ENCODE data around the gene SPACA7. TPM values are rescaled to one million over a fixed set of nuclear protein-coding genes. Genes with fewer than 3 reads are reported as not detected.
"Not testable (repeated sequence)": the region's sequence is repeated elsewhere in the genome, so short reads cannot be mapped to it uniquely, and the experiment has no call there.

Gene SPACA7
- total RNA-seq, 1 donor from 2014 or later = not detected

DNA sequence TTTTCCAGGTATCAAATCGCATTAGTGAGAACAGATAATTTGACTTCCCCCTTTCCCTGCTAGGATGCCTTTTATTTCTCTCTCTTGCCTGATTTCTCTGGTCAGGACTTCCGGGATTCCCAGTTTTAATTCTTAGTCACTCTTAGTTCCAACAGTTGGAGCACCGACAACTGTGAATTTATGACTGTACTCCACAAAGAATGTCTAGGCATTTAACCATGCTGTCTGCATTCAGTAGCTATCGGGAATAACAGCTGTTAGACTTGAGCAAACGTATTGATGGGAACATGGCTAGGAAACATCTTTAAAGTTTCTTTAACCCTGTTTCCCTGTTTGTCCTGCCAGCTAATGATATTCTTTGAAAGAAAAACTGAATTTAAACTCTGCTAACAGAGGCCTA lies 14.1 kb upstream of the SPACA7 start:
- no peak for DNase-seq
- no peaks in the 10 kb centered on the region for H3K4me1 Mint-ChIP-seq
- no peak overlapping the region for H3K4me3 Mint-ChIP-seq
- intact Hi-C loops (cut with micrococcal nuclease) = no loop called here
- H3K27ac Mint-ChIP-seq = no peak overlapping the region
- peaks cover 7% of the 10 kb centered on the region for H3K9me3 Mint-ChIP-seq
- H3K36me3 Mint-ChIP-seq (ENCODE audit: low read depth) = no peaks in the 10 kb centered on the region
- H3K27me3 Mint-ChIP-seq = no peaks in the 10 kb centered on the region

DNA sequence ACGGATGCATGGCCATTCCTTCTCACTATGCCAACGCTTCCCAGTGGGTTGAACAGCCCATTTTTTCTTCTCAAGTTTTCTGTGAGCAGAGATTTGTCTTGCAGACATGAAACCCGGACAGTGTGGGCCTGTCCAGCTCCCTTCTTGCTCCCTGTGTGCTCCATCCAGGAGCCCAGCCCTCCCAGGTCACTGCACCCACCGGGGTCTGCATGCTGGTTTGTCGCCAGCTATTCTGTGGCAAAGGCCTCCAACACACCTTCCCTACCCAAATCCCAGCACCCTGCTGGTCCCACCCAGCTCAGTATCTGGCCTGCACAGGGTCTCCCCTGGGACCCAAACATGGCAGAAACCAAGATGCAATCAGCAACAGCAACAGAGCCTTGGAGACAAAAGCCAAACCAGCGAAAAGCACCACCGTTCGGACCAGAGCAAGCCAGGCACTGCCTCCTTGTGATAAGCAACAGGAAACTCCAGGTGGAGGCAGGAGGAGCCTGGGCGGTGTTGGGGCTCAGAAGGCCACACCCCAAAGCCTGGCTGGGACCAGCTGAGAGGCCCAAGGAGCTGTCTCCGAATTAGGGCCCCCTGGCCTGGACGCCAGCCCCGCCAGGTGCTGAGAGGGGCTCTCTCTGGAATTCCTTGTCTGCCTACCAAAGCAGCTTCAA lies 12.2 kb upstream of the SPACA7 start:
- no peak for DNase-seq
- Mint-ChIP-seq H3K36me3 (ENCODE audit: low read depth) (no peaks in the 10 kb centered on the region), H3K4me1 (no peaks in the 10 kb centered on the region), H3K27me3 (no peaks in the 10 kb centered on the region), H3K27ac (no peak overlapping the region), H3K4me3 (no peak overlapping the region), H3K9me3 (no peaks in the 10 kb centered on the region)
- intact Hi-C loops (cut with micrococcal nuclease) = no loop called here

DNA sequence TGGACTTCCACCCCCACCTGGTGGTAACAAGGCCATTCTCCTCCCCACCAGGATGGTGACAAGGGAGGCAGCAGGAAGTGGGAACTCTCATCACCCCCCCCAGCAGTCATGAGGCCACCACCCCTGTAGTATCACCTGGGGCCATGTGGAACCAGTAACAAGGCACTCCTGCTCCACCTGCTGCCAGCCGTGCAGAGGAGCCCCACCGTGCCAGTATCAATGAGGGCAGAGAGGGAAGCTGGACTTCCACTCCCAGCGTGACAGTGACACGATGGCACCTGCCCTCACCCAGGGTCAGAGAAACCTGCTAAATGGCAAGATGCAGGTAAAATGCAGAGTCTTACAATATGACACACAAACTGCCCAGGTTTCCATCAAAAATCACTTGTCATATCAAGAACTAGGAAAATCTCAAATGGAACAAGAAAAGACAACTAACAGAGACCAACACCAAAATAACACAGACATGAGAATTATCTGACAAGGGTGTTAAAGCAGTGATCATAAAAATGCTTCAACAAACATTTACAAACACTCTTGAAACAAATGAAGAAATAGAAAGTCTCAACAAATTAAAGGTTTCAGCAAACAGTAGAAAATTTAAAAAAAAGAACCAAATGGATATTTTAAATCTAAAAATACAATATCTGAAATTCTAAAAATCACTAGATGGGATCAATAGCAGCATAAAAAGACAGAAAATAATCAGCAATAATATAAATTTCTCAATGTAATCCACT lies 9.1 kb upstream of the SPACA7 start:
- Mint-ChIP-seq H3K9me3 (no peaks in the 10 kb centered on the region), H3K36me3 (ENCODE audit: low read depth) (no peaks in the 10 kb centered on the region), H3K27ac (no peak overlapping the region), H3K4me3 (no peak overlapping the region), H3K27me3 (no peaks in the 10 kb centered on the region), H3K4me1 (no peaks in the 10 kb centered on the region)
- DNase-seq = no peak
- intact Hi-C loops (cut with micrococcal nuclease) = no loop called here

DNA sequence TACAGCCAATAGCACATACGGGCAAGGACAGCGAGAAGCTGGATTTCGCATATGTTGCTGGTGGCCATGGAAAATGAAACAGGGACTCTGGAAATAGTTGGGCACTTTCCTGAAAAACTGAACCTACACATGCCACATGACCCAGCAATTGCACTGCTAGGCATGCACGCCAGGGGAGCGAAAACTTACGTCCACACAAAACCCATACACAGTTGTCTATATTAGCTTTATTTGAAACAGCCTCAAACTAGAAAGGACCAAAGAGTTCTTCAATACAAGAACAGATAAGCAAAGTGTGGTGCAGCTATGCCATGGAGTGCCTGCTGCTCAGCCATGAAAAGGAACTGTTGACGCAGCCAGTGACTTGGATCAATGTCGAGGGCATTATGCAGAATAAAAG lies 7.3 kb upstream of the SPACA7 start:
- Mint-ChIP-seq H3K4me3 (no peak overlapping the region), H3K27me3 (no peaks in the 10 kb centered on the region), H3K27ac (no peak overlapping the region), H3K4me1 (no peaks in the 10 kb centered on the region), H3K36me3 (ENCODE audit: low read depth) (no peaks in the 10 kb centered on the region), H3K9me3 (no peaks in the 10 kb centered on the region)
- DNase-seq = no peak
- intact Hi-C loops (cut with micrococcal nuclease) = no loop called here

DNA sequence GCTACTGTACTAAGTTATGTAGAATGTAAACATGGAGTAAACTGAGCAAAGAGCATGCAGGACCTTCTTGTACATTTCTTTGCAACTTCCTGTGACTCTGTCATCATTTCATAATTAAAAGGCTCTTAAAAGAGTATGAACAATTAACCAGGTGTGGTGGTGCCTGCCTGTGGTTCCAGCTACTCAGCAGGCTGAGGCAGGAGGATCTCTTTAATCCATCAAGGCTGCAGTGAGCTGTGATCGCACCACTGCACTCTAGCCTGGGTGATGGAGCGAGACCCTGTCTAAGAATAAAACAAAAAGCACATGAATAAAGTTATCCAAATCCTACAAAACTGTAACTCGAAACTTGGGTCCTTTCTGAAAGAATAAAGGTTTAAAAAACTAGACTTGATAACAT lies 5.8 kb upstream of the SPACA7 start:
- intact Hi-C loops (cut with micrococcal nuclease) = no loop called here
- H3K27ac Mint-ChIP-seq = no peak overlapping the region
- no peaks in the 10 kb centered on the region for H3K36me3 Mint-ChIP-seq (ENCODE audit: low read depth)
- no peaks in the 10 kb centered on the region for H3K4me1 Mint-ChIP-seq
- no peaks in the 10 kb centered on the region for H3K27me3 Mint-ChIP-seq
- H3K4me3 Mint-ChIP-seq = no peak overlapping the region
- DNase-seq = no peak
- peaks cover 3% of the 10 kb centered on the region for H3K9me3 Mint-ChIP-seq

DNA sequence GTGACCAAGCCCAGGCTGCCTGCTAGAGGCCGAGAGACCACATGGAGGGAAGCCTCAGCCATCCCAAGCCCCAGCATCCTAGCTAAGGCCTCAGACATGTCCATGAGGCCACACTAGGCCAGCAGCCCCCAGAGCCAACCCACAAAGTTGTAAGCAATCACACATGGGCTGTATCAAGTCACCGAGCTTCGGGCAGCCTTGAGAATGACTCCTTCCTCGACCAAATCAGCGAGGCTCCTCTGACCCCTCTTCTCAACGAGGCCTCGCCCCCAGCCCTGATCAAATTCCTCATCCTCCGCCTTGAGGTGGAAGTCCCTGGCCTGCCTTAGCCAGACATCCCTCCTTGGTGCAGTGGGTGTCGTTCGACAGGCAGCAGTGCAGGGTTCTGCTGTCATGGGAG lies 1.9 kb upstream of the SPACA7 start:
- H3K27ac Mint-ChIP-seq = no peak overlapping the region
- peaks cover 6% of the 10 kb centered on the region for H3K9me3 Mint-ChIP-seq
- no peaks in the 10 kb centered on the region for H3K27me3 Mint-ChIP-seq
- H3K4me1 Mint-ChIP-seq = no peaks in the 10 kb centered on the region
- no peak for DNase-seq
- H3K36me3 Mint-ChIP-seq (ENCODE audit: low read depth) = no peaks in the 10 kb centered on the region
- intact Hi-C loops (cut with micrococcal nuclease) = no loop called here
- no peak overlapping the region for H3K4me3 Mint-ChIP-seq

DNA sequence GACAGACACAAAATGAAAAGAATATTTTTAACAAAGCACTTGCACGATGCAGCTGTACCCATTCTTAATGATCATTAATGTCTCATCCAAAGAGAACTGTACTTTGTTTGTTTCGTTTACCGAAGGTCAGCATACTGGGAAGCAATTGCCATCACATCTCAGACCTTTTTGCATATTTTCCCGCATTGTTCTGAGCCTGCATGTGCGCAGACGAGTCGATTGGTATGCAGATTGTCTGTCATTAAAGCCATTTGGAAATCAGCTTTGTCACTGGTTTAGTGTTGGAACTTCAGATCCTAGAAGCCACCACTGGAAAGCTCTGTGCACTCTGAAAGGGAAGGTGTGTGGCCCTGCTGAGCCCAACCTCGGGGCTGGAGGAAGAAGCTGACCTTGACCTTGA lies 15.6 kb downstream of the SPACA7 start:
- Mint-ChIP-seq H3K9me3 (no peaks in the 10 kb centered on the region), H3K27ac (no peak overlapping the region), H3K27me3 (no peaks in the 10 kb centered on the region), H3K4me3 (no peak overlapping the region), H3K36me3 (ENCODE audit: low read depth) (no peaks in the 10 kb centered on the region), H3K4me1 (no peaks in the 10 kb centered on the region)
- intact Hi-C loops (cut with micrococcal nuclease) = no loop called here
- no peak for DNase-seq

DNA sequence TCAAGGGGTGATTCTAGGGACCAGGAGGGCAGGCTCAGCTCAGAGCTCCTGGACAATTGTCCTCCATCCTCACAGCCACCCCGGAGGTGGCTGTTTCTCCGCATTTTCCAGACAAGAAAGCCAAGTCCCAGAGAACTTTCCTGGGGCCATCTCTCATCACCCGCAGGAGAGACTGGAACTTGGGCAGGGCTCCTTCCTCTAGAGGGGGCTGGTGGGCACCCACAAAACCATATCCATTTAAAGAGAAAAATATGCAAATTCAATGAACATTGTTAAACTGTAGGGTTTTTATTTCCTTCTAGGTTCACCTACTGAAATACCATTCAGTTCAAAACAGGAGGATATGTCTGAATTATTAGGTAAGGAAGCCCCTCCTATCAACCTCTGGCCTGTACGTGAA lies 16.6 kb downstream of the SPACA7 start:
- DNase-seq = no peak
- intact Hi-C loops (cut with micrococcal nuclease) = no loop called here
- Mint-ChIP-seq H3K36me3 (ENCODE audit: low read depth) (no peaks in the 10 kb centered on the region), H3K9me3 (no peaks in the 10 kb centered on the region), H3K4me3 (no peak overlapping the region), H3K4me1 (no peaks in the 10 kb centered on the region), H3K27ac (no peak overlapping the region), H3K27me3 (no peaks in the 10 kb centered on the region)

DNA sequence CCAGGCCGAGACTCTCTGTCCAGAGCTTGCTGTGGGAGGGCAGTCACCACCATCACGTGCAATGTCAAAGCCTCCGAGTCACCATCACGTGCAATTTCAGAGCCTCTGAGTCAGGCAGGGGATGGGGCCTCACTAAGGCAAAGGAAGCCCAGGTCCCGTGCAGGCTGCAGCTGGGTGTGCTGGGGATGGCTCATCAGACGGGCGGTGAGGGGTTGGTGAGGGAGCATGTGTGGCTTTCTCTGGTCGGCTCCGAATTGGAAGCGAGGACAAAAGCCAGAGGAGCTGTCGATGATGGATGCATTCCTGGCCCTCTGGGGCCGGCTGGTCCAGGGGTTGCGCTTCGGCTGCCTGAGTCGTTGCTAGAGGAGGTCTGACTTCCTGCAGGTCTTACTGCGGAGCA lies 18.9 kb downstream of the SPACA7 start:
- H3K27ac Mint-ChIP-seq; H3K36me3 Mint-ChIP-seq (ENCODE audit: low read depth); H3K9me3 Mint-ChIP-seq; DNase-seq; intact Hi-C loops (cut with micrococcal nuclease); H3K27me3 Mint-ChIP-seq; H3K4me3 Mint-ChIP-seq; H3K4me1 Mint-ChIP-seq: not testable (repeated sequence)

DNA sequence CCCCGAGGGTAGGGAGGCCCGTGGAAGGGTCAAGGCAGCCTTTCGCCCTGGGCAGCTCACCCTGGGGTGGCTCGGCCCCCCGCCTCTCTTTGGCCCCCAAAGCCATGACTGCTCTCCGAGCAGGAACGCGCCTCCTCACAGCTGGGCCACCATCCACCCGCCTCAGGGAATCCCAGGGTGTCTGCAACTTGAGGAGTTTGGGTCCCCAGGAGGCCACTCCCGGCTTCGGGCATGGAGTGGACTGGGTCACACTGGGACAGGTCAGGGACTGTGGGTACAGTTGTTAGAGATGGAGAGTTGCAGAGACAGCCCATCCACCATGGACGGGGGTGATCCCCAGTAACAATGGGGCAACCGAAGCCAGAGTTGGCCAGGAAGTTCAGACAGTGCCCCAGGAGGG lies 19.8 kb downstream of the SPACA7 start:
- H3K27me3 Mint-ChIP-seq; DNase-seq; H3K4me3 Mint-ChIP-seq; H3K4me1 Mint-ChIP-seq; H3K27ac Mint-ChIP-seq; H3K9me3 Mint-ChIP-seq; H3K36me3 Mint-ChIP-seq (ENCODE audit: low read depth); intact Hi-C loops (cut with micrococcal nuclease): not testable (repeated sequence)

DNA sequence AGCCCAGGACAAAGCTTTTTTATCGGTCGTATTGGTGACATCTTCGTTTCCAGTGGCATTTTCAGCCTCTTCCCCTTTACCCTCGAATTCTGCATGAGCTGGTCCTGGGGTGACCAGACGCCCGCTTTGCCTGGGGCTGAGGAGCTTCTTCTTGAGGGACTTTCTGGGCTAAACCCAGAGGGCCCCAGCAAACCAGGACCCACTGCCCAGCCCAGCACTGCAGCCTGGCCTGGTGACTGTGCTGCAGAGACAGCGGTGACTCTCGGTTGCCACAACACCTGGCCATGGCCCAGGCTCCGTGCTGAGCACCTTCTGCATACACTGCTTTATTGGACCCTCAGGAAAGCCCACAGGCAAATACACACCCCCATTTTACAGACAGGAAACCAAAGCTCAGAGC lies 21.0 kb downstream of the SPACA7 start:
- intact Hi-C loops (cut with micrococcal nuclease) = no loop called here
- DNase-seq = no peak
- Mint-ChIP-seq H3K4me1 (no peaks in the 10 kb centered on the region), H3K27ac (no peak overlapping the region), H3K9me3 (no peaks in the 10 kb centered on the region), H3K27me3 (peaks cover 2% of the 10 kb centered on the region), H3K4me3 (no peak overlapping the region), H3K36me3 (ENCODE audit: low read depth) (no peaks in the 10 kb centered on the region)

DNA sequence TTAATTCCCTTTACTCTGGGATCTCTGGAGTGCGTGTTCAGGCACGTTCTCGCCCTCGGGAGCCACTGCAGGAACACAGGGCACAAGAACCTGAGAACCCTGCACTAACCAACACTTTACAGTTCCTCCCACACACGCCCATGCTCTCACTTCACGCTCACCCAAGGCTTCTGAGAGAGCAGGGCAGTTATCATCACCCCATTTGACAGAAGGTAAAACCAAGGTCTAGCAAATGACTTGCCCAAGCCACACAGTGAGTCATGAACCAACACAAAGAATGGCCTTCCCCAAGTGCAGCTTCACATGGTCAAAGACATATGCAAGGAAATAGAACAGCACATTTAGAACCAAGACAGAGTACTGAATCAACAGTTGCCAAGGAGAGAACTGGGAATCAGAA lies 22.2 kb downstream of the SPACA7 start:
- H3K27ac Mint-ChIP-seq; H3K27me3 Mint-ChIP-seq; H3K4me3 Mint-ChIP-seq; H3K9me3 Mint-ChIP-seq; H3K4me1 Mint-ChIP-seq; DNase-seq; intact Hi-C loops (cut with micrococcal nuclease); H3K36me3 Mint-ChIP-seq (ENCODE audit: low read depth): not testable (repeated sequence)

DNA sequence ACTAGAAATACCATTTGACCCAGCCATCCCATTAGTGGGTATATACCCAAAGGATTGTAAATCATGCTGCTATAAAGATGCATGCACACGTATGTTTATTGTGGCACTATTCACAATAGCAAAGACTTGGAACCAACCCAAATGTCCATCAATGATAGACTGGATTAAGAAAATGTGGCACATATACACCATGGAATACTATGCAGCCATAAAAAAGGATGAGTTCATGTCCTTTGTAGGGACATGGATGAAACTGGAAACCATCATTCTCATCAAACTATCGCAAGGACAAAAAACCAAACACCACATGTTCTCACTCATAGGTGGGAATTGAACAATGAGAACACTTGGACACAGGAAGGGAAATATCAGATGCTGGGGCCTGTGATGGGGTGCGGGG lies 33.7 kb downstream of the SPACA7 start:
- H3K27ac Mint-ChIP-seq; H3K36me3 Mint-ChIP-seq (ENCODE audit: low read depth); DNase-seq; H3K4me1 Mint-ChIP-seq; H3K4me3 Mint-ChIP-seq; H3K27me3 Mint-ChIP-seq; intact Hi-C loops (cut with micrococcal nuclease); H3K9me3 Mint-ChIP-seq: not testable (repeated sequence)

DNA sequence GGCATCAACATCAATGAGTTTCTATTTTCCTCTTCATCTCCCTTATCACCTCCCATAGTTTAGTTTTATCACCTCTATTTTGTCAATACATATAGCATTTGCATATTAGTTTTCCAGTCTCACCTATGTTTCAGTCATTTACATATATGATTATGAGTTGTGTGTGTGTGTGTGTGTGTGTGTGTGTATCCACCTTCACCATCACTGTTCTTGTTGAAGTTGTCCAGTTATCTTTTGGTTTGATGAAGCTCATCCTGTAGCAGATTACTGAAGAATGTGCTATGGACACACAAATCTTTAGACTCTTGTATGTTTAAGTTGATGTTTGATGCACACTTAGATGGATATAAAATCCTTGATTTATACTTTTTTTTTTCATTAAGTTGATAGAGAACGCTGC lies 40.5 kb downstream of the SPACA7 start:
- H3K9me3 Mint-ChIP-seq = peaks cover 41% of the 10 kb centered on the region
- intact Hi-C loops (cut with micrococcal nuclease) = no loop called here
- no peaks in the 10 kb centered on the region for H3K36me3 Mint-ChIP-seq (ENCODE audit: low read depth)
- H3K27me3 Mint-ChIP-seq = peaks cover 2% of the 10 kb centered on the region
- H3K27ac Mint-ChIP-seq = no peak overlapping the region
- H3K4me1 Mint-ChIP-seq = no peaks in the 10 kb centered on the region
- no peak overlapping the region for H3K4me3 Mint-ChIP-seq
- DNase-seq = no peak

DNA sequence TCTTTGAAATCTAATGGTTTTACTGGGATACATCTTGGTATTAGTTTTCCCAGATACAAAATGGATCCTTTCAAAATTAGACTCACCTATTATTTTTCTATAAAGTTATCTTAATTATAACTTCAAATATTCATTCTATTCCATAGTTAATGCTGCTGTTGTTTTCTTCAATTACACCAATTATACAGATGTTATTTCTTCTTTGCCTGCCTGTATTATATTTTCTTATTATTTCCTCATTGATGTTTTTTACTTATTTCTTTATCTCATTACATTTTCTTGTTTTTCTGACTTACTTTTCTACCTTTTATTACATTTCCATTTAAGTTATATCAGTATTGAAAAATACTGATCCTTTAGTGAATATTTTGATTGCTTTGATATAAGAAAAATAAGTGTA lies 40.9 kb downstream of the SPACA7 start:
- intact Hi-C loops (cut with micrococcal nuclease) = no loop called here
- DNase-seq = no peak
- no peak overlapping the region for H3K4me3 Mint-ChIP-seq
- peaks cover 41% of the 10 kb centered on the region for H3K9me3 Mint-ChIP-seq
- no peaks in the 10 kb centered on the region for H3K36me3 Mint-ChIP-seq (ENCODE audit: low read depth)
- no peaks in the 10 kb centered on the region for H3K4me1 Mint-ChIP-seq
- peaks cover 2% of the 10 kb centered on the region for H3K27me3 Mint-ChIP-seq
- no peak overlapping the region for H3K27ac Mint-ChIP-seq

Measured in activated CD4-positive, alpha-beta T cell treated with anti-CD3 and anti-CD28 coated beads, Interleukin-2, amount 10 ng/mL, durations not matched to agents 24 days and 14 days (primary cell).